ENCODE measurements around the gene ALDH7A1.
A peak's percentile ranks its signal among the peaks of the same experiment; 100 is the strongest.
"Not testable (repeated sequence)": the region's sequence is repeated elsewhere in the genome, so short reads cannot be mapped to it uniquely, and the experiment has no call there.

ALDH7A1 gene

GRCh38 chr5:126617603-126618002, 22.6 kb upstream of the ALDH7A1 start:
- peaks cover 11% of the 10 kb centered on the region for H3K36me3 ChIP-seq (ENCODE audit: control insufficient read depth, insufficient read depth, low read length)
- not testable (repeated sequence) for H3K27ac ChIP-seq (ENCODE audit: insufficient read depth, low read depth, low read length, poor library complexity, severe bottlenecking)
- WGBS, 2 experiments, result 89 to 93% methylated on average over 8 of the region's 8 CpGs

DNA sequence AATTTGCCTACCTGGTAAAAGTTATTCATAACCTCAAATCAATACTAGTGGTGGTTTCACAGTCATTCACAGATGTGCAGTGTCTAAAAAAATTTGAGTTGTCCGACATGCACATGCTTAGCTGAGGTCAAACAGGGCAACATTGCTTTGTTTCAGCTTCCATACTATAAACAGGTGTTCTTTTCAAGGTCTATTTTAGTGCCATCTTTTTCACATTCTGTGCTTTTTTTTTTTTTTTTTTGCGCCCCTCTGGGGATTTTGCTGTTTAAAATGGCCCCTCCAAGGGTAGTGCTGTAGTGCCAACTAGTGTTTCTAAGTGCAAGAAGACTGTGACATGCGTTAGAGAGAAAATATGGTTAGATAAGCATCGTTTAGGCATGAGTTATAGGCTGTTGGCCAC, 20.3 kb upstream of the ALDH7A1 start:
- WGBS, 2 experiments, result 87 to 93% methylated on average over 4 of the region's 4 CpGs
- Histone ChIP-seq H3K4me3 (ENCODE audit: insufficient read depth, low read depth, low read length) (no peak overlapping the region), H3K36me3 (ENCODE audit: control insufficient read depth, insufficient read depth, low read length) (peaks cover 15% of the 10 kb centered on the region)

More at GRCh38 chr5:126617603-126618002, 22.6 kb upstream of the ALDH7A1 start:
- not testable (repeated sequence) for H3K9me3 ChIP-seq (ENCODE audit: control insufficient read depth, low read length); H3K4me1 ChIP-seq (ENCODE audit: control insufficient read depth, insufficient read depth, low read length); H3K27me3 ChIP-seq (ENCODE audit: control insufficient read depth, insufficient read depth, low read length, poor library complexity, severe bottlenecking); H3K4me3 ChIP-seq (ENCODE audit: insufficient read depth, low read depth, low read length)

GRCh38 chr5:126613941-126614592, 19.0 kb upstream of the ALDH7A1 start:
- 95 to 98% methylated on average over 7 of the region's 7 CpGs for WGBS, 2 experiments
- Histone ChIP-seq H3K4me3 (ENCODE audit: insufficient read depth, low read depth, low read length) (no peak overlapping the region), H3K4me1 (ENCODE audit: control insufficient read depth, insufficient read depth, low read length) (no peaks in the 10 kb centered on the region), H3K9me3 (ENCODE audit: control insufficient read depth, low read length) (no peaks in the 10 kb centered on the region), H3K27me3 (ENCODE audit: control insufficient read depth, insufficient read depth, low read length, poor library complexity, severe bottlenecking) (no peaks in the 10 kb centered on the region), H3K36me3 (ENCODE audit: control insufficient read depth, insufficient read depth, low read length) (peaks cover 15% of the 10 kb centered on the region), H3K27ac (ENCODE audit: insufficient read depth, low read depth, low read length, poor library complexity, severe bottlenecking) (no peak overlapping the region)

More for the DNA sequence above, 20.3 kb upstream of the ALDH7A1 start:
- Histone ChIP-seq H3K27me3 (ENCODE audit: control insufficient read depth, insufficient read depth, low read length, poor library complexity, severe bottlenecking) (no peaks in the 10 kb centered on the region), H3K4me1 (ENCODE audit: control insufficient read depth, insufficient read depth, low read length) (no peaks in the 10 kb centered on the region), H3K27ac (ENCODE audit: insufficient read depth, low read depth, low read length, poor library complexity, severe bottlenecking) (no peak overlapping the region), H3K9me3 (ENCODE audit: control insufficient read depth, low read length) (no peaks in the 10 kb centered on the region)

GRCh38 chr5:126610616-126611015, 15.6 kb upstream of the ALDH7A1 start:
- Histone ChIP-seq H3K4me1 (ENCODE audit: control insufficient read depth, insufficient read depth, low read length) (no peaks in the 10 kb centered on the region), H3K4me3 (ENCODE audit: insufficient read depth, low read depth, low read length) (no peak overlapping the region), H3K27ac (ENCODE audit: insufficient read depth, low read depth, low read length, poor library complexity, severe bottlenecking) (no peak overlapping the region), H3K27me3 (ENCODE audit: control insufficient read depth, insufficient read depth, low read length, poor library complexity, severe bottlenecking) (no peaks in the 10 kb centered on the region), H3K9me3 (ENCODE audit: control insufficient read depth, low read length) (no peaks in the 10 kb centered on the region), H3K36me3 (ENCODE audit: control insufficient read depth, insufficient read depth, low read length) (peaks cover 17% of the 10 kb centered on the region)
- 97% methylated on average over 6 of the region's 6 CpGs for WGBS, 2 experiments

- H3K9me3 ChIP-seq (ENCODE audit: control insufficient read depth, low read length), result no peaks in the 10 kb centered on the region
- no peak overlapping the region for H3K4me3 ChIP-seq (ENCODE audit: insufficient read depth, low read depth, low read length)
- no peak overlapping the region for H3K27ac ChIP-seq (ENCODE audit: insufficient read depth, low read depth, low read length, poor library complexity, severe bottlenecking)
- peaks cover 20% of the 10 kb centered on the region for H3K36me3 ChIP-seq (ENCODE audit: control insufficient read depth, insufficient read depth, low read length)
- no peaks in the 10 kb centered on the region for H3K27me3 ChIP-seq (ENCODE audit: control insufficient read depth, insufficient read depth, low read length, poor library complexity, severe bottlenecking)
- WGBS, 2 experiments, result 94 to 96% methylated on average over 2 of the region's 2 CpGs
- no peaks in the 10 kb centered on the region for H3K4me1 ChIP-seq (ENCODE audit: control insufficient read depth, insufficient read depth, low read length)
Observed at GRCh38 chr5:126610160-126610559, 15.1 kb upstream of the ALDH7A1 start.

DNA sequence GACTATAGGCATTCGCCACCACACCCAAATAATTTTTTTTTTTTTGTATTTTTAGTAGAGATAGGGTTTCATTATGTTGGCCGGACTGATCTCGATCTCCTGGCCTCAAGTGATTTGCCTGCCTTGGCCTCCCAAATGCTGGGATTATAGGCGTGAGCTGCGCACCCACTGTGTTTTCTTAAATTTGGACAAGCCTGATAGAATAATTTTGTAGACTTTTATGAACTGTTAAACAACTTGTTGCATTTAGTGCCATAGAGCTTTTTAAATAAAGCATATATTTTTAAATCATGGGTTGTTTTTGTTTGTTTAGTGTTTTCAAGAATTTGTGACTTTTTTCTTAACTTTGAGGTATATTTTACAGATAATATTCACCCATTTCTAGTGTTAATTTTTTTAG, 10.5 kb upstream of the ALDH7A1 start:
- no peak overlapping the region for H3K27ac ChIP-seq (ENCODE audit: insufficient read depth, low read depth, low read length, poor library complexity, severe bottlenecking)
- no peaks in the 10 kb centered on the region for H3K9me3 ChIP-seq (ENCODE audit: control insufficient read depth, low read length)
- peaks cover 5% of the 10 kb centered on the region for H3K4me1 ChIP-seq (ENCODE audit: control insufficient read depth, insufficient read depth, low read length)
- WGBS, 2 experiments, result 95 to 96% methylated on average over 4 to 5 of the region's 5 CpGs
- no peak overlapping the region for H3K4me3 ChIP-seq (ENCODE audit: insufficient read depth, low read depth, low read length)
- H3K27me3 ChIP-seq (ENCODE audit: control insufficient read depth, insufficient read depth, low read length, poor library complexity, severe bottlenecking), result no peaks in the 10 kb centered on the region
- peaks cover 26% of the 10 kb centered on the region for H3K36me3 ChIP-seq (ENCODE audit: control insufficient read depth, insufficient read depth, low read length)

- 94 to 96% methylated on average over 4 to 6 of the region's 6 CpGs for WGBS, 2 experiments
- Histone ChIP-seq H3K36me3 (ENCODE audit: control insufficient read depth, insufficient read depth, low read length) (peaks cover 21% of the 10 kb centered on the region), H3K27me3 (ENCODE audit: control insufficient read depth, insufficient read depth, low read length, poor library complexity, severe bottlenecking) (no peaks in the 10 kb centered on the region)
Observed at GRCh38 chr5:126603402-126603991, 8.5 kb upstream of the ALDH7A1 start.

DNA sequence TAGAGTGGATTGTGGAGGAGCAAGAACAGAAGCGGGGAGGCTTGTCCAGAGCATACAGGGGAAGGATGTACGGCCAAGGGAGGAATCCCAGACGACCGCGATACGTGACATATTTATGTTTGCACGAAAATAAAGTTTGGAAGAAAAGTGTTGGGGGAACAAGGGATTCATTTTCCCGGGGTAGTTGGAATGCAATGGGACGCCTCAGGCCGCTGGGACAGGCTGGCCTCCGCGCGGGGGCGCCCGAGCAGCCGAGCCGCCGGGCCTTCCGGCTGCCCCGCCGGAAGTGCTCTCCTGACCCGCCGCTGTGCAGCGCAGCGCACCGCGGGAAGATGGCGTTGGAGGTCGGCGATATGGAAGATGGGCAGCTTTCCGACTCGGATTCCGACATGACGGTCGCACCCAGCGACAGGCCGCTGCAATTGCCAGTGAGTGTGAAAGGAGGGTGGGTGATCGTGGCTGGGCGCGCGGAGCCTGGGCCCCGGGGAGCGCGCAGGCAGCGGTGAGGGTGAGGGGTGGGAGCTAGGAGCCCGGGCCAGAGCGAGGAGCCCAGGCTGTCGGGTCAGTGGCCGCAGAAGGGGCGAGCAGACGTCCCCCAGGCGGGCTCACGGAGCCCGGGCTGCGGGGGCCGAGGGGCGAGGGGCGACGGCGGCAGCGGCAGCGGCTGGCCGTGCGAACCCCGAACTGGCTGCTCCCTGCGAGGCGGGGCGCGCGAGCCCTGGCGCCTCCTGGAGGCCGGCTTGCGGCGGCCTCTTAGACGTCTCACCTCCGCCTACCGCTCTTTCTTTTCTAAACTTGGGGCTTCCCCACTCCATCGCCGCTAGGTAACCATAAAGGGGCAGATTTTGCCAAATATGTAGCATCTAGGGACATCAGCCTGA, 5.9 kb upstream of the ALDH7A1 start, which contains the start of gene PHAX:
Gene PHAX (plus strand): TSS at position 317 of the 881 bp plus-strand sequence. CDS start 16 bp downstream, at position 333.
- H3K9me3 ChIP-seq (ENCODE audit: control insufficient read depth, low read length), result no peaks in the 10 kb centered on the region
- 2% methylated on average over 79 of the region's 79 CpGs for WGBS, 2 experiments
- H3K27me3 ChIP-seq (ENCODE audit: control insufficient read depth, insufficient read depth, low read length, poor library complexity, severe bottlenecking), result no peaks in the 10 kb centered on the region
- peaks cover 5% of the 10 kb centered on the region for H3K4me1 ChIP-seq (ENCODE audit: control insufficient read depth, insufficient read depth, low read length)
- peaks cover 14% of the 10 kb centered on the region for H3K36me3 ChIP-seq (ENCODE audit: control insufficient read depth, insufficient read depth, low read length)
- H3K4me3 ChIP-seq (ENCODE audit: insufficient read depth, low read depth, low read length), result peak within 1 kb of the TSS; percentile 81
- H3K27ac ChIP-seq (ENCODE audit: insufficient read depth, low read depth, low read length, poor library complexity, severe bottlenecking), result peak within 1 kb of the TSS; percentile 38

More at GRCh38 chr5:126603402-126603991, 8.5 kb upstream of the ALDH7A1 start:
- H3K9me3 ChIP-seq (ENCODE audit: control insufficient read depth, low read length), result no peaks in the 10 kb centered on the region
- H3K4me1 ChIP-seq (ENCODE audit: control insufficient read depth, insufficient read depth, low read length), result peaks cover 5% of the 10 kb centered on the region
- H3K4me3 ChIP-seq (ENCODE audit: insufficient read depth, low read depth, low read length), result no peak overlapping the region
- no peak overlapping the region for H3K27ac ChIP-seq (ENCODE audit: insufficient read depth, low read depth, low read length, poor library complexity, severe bottlenecking)

GRCh38 chr5:126599971-126600630, 5.1 kb upstream of the ALDH7A1 start:
- WGBS, 2 experiments, result 62 to 63% methylated on average over 13 to 15 of the region's 15 CpGs
- not testable (repeated sequence) for H3K9me3 ChIP-seq (ENCODE audit: control insufficient read depth, low read length)

More at GRCh38 chr5:126599971-126600630, 5.1 kb upstream of the ALDH7A1 start:
- H3K4me1 ChIP-seq (ENCODE audit: control insufficient read depth, insufficient read depth, low read length); H3K36me3 ChIP-seq (ENCODE audit: control insufficient read depth, insufficient read depth, low read length); H3K4me3 ChIP-seq (ENCODE audit: insufficient read depth, low read depth, low read length); H3K27ac ChIP-seq (ENCODE audit: insufficient read depth, low read depth, low read length, poor library complexity, severe bottlenecking); H3K27me3 ChIP-seq (ENCODE audit: control insufficient read depth, insufficient read depth, low read length, poor library complexity, severe bottlenecking): not testable (repeated sequence)
